ENCODE data around the gene KIAA1755.

KIAA1755 gene

GRCh38 chr20:38167851-38168760, 92.4 kb downstream of the KIAA1755 start:
- DNase-seq = no peak

GRCh38 chr20:38167328-38167850, 93.1 kb downstream of the KIAA1755 start:
- DNase-seq = no peak

DNA sequence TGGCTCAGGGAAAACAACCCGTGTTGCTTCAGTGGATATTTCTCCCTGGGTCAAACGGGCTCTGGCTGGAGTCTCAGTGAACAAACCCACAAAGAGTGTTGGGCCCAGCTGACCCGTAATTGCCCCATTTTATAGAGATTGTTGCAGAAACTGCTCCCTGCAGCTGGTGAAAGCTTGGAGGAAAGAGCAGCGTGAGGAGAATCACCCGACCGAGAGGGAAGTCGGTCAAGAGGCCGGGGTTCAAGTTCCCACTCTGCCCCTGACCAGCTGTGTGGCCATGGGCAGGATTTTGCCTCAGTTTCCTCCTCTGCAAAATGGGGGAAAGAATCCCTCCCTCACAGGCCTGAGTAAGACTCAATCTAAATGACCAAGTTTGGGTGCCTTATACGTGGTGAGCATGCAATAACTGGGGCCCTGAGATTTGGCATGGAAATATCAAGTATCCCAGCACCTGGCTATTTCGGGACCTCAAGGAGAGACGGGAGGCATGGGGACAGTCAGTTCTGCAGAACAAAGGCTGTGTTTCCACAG, 93.8 kb downstream of the KIAA1755 start:
- no peak for DNase-seq

GRCh38 chr20:38165966-38166702, 94.4 kb downstream of the KIAA1755 start:
- no peak for DNase-seq

GRCh38 chr20:38165089-38165965, 95.2 kb downstream of the KIAA1755 start, which contains the start of gene TGM2:
TSS of gene TGM2 (minus strand) at chr20:38165270. CDS start at chr20:38165198, 72 bp downstream.
- DNase-seq = peak in 5 of 58 donors; percentile 14 to 30 (median 22)

- DNase-seq = no peak
Measured at GRCh38 chr20:38164624-38165088, 95.9 kb downstream of the KIAA1755 start.

GRCh38 chr20:38164069-38164468, 96.5 kb downstream of the KIAA1755 start:
- no peak for DNase-seq

DNA sequence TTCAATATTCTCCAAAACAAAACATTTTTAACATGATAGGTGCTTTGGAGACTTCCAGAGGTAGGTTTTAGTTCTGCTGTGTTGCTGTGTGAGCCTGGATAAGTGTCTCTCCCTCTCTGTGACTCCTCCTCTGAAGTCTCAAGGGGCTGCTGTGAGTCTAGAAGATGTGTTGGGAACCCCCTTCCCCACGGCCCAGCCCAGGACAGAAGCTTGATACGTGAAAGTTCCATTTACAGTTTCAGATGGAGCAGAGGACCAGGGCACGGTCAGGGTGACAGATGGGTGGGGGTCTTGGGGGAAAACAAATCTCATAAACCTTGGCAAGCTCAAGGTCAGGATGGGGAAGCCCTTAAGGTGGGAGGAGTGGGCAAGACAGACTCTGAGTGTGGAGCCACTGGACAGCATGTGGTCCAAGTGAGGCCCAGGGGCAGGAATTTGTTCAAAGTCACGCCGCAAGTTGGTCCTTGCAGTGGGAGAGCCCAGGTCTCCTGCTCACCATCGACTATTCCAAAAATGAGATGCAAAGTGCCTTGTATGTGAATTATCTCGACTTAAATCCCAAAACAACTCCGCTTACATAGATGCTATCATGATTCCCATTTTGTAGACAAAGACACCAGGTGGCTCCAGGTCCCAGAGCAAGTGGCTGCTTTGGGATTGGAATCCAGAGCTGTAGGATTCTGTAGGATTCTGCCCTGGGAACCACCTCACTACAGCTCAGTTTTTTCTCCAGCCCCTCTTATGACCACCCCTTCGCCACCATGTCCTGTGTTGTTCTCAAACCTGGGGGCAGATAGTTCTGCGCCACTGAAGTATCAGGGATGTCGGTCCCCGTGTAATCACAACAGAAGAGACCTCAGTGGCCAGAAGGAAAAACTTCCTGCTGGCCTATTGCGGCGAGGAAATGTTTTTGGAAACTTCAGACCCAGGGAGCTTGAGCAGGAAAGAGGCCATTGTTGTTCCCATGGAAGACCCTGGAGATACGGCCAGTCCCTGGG, 97.4 kb downstream of the KIAA1755 start:
- no peak for DNase-seq

DNA sequence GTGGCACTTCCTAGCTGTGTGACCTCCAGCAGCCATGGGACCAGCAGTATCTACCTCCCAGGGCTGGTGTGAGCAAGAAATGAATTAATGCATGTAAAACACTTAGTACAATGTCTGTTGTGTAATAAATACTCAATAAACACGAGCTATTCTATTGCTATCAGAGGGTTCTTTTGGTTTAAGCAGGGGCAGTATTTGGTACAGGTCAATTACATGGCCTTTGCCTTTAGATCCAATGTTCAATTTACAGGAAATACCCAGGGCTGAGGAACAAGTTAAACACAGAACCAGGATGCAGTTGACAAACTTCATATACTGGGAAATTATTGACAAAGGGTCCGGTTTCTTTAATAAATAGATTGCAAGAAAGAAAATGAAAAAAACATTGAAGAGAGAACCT, 98.4 kb downstream of the KIAA1755 start:
- DNase-seq = no peak

- DNase-seq = no peak
Measured at GRCh38 chr20:38161412-38161774, 99.1 kb downstream of the KIAA1755 start.

Measured in anterior cingulate cortex (tissue), 58 donors.